ENCODE data around the gene ZNF385A. TPM values are rescaled to one million over a fixed set of nuclear protein-coding genes. Genes with fewer than 3 reads are reported as not detected.
"Not testable (repeated sequence)": the region's sequence is repeated elsewhere in the genome, so short reads cannot be mapped to it uniquely, and the experiment has no call there.

ZNF385A gene
- total RNA-seq, 1 experiment from 2014 or later = 5.3 TPM

DNA sequence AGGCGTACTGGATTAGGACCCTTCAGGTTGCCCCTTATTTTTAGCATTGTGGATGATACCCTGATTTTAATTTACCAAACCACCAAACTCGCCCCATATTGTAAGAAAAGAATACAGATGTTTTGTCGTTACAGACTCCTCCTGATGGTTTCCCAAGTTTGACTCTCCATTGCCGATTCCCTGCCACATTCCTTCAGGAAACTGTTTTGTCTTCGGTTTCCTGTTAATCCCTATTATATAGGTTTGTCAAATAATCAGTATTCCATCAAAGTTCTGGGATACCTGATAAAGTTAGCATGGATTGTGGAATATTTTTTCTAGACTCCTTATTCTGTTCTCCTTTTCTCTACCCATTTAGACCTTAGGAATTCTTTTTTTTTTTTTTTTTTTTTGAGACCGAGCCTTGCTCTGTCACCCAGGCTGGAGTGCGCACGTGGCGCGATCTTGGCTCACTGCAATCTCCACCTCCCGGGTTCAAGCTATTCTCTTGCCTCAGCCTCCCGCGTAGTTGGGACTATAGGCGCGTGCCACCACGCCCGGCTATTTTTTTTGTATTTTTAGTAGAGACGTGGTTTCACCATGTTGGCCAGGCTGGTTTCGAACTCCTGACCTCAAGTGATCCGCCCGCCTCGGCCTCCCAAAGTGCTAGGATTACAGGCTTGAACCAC is 59.0 kb downstream of the ZNF385A start:
- not testable (repeated sequence) for DNase-seq (ENCODE audit: low spot score)

DNA sequence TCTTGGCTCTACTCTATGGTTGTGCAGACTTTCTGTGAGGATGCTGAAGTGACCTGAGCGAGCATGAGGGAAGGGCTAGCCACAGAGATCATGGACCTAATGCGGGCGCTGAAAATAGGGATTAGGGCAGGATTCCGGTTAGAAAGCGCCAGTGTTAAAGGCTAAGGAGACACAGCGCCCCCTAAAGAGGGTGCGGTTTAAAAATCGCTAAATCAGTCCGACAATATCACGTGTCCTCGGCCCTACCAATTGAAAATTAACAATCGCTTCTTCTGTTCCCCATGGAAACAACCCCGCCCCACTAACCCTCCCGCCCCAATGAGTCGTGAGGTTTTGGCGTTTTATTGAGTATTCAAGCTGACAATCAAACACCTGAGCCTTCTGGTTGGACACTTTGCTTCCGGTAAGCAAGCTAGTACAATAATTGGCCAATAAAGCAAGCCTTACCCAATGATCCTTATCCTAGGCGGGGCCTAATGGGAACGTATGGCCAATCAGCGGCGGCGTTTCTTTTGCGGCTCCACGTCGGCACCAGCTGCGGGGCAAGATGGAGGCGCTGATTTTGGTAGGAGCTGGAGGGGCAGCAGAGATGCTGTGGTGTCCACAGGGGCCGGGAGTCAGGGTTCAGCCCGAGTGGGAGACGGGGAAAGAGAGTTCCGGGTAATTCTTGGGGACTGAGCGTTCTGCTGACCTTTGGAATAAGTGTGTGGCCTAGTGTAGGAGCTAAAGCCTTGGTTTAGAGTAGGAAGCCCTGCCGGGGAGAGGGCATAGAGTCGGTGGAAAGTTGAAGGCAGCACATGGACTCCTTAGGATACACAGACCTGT is 59.7 kb downstream of the ZNF385A start, which contains the start of gene COPZ1:
COPZ1 (plus strand) TSS at position 515 of the 825 bp plus-strand sequence; CDS start at position 548, 33 bp downstream.
- DNase-seq (ENCODE audit: low spot score) = peak; percentile 99

GRCh38 chr12:54321363-54321762 is 63.2 kb downstream of the ZNF385A start:
- DNase-seq (ENCODE audit: low spot score) = no peak

Other genes with a start within 250 kb of the ZNF385A start
- 28.1 and 33.8 TPM in 2 replicates for gene SMUG1, start 195.7 kb downstream of the ZNF385A start, total RNA-seq (2014; rRNA removed; shearing (Covaris generic))
- 32.1 and 45.4 TPM in 2 replicates for gene CBX5, start 104.6 kb downstream of the ZNF385A start, total RNA-seq (2014; rRNA removed; shearing (Covaris generic))
- gene HNRNPA1, start 104.0 kb downstream of the ZNF385A start, total RNA-seq (2014; rRNA removed; shearing (Covaris generic)) = 443 and 634 TPM in 2 replicates
- gene NFE2, start 83.7 kb downstream of the ZNF385A start, total RNA-seq (2014; rRNA removed; shearing (Covaris generic)) = 0.89 and 1.2 TPM in 2 replicates
- 155 and 212 TPM in 2 replicates for gene COPZ1, start 59.6 kb downstream of the ZNF385A start, total RNA-seq (2014; rRNA removed; shearing (Covaris generic))
- gene GPR84, start 20.2 kb downstream of the ZNF385A start, total RNA-seq (2014; rRNA removed; shearing (Covaris generic)) = not detected in 2 replicates
- 86.7 and 89.4 TPM in 2 replicates for gene ITGA5, start 34.5 kb upstream of the ZNF385A start, total RNA-seq (2014; rRNA removed; shearing (Covaris generic))
- not detected in 2 replicates for gene GTSF1, start 88.9 kb upstream of the ZNF385A start, total RNA-seq (2014; rRNA removed; shearing (Covaris generic))
- under 0.01 TPM in 1 of 2 replicates, not detected in the other for gene NCKAP1L, start 113.0 kb upstream of the ZNF385A start, total RNA-seq (2014; rRNA removed; shearing (Covaris generic))
- gene PDE1B, start 164.9 kb upstream of the ZNF385A start, total RNA-seq (2014; rRNA removed; shearing (Covaris generic)) = 0.10 and 0.43 TPM in 2 replicates
- 0.21 TPM in 1 of 2 replicates, not detected in the other for gene PPP1R1A, start 203.9 kb upstream of the ZNF385A start, total RNA-seq (2014; rRNA removed; shearing (Covaris generic))